Stimulated activated CD4-positive, alpha-beta T cell treated with anti-CD3 and anti-CD28 coated beads, TNF-alpha, amount 100 ng/mL, for 1 hour (primary cell): ENCODE measurements around the gene HSD17B3.
"Not testable (repeated sequence)": the region's sequence is repeated elsewhere in the genome, so short reads cannot be mapped to it uniquely, and the experiment has no call there.

Source experiments
- DNase-seq, 3 donors: peaks; one replicate each; pipeline ENCODE4 v3.0.0-alpha.2; 2020; ENCODE audit warnings: low read depth in 3 of 3, low spot score in 1 of 3

Gene HSD17B3

GRCh38 chr9:96309850-96310249, 7.9 kb upstream of the HSD17B3 start:
- no peak for DNase-seq

DNA sequence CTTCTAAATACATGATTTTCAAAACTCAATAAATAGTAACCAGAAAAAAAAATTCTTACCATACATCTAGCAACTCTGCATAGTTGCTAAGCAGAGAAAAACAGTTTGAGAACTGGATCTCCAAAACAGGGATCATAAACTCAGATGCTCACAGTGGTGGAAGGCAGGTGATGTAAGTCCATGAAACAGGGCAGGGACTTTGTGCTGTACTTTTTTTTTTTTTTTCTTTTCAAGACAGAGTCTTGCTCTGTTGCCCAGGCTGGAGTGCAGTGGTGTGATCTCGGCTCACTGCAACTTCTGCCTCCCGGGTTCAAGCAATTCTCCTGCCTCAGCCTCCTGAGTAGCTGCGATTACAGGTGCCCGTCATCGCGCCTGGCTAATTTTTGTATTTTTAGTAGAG, 5.0 kb upstream of the HSD17B3 start:
- DNase-seq: not testable (repeated sequence)

GRCh38 chr9:96305171-96305570, 3.2 kb upstream of the HSD17B3 start:
- DNase-seq: no peak

- DNase-seq: no peak
Measured at GRCh38 chr9:96304230-96304629, 2.3 kb upstream of the HSD17B3 start.

GRCh38 chr9:96299823-96300222, 2.2 kb downstream of the HSD17B3 start:
- DNase-seq: no peak

GRCh38 chr9:96294159-96294545, 7.8 kb downstream of the HSD17B3 start:
- no peak for DNase-seq

- no peak for DNase-seq
Measured at GRCh38 chr9:96293498-96294158, 8.3 kb downstream of the HSD17B3 start.

- DNase-seq: no peak
Measured at GRCh38 chr9:96289392-96289791, 12.6 kb downstream of the HSD17B3 start.

- no peak for DNase-seq
Measured at GRCh38 chr9:96281641-96282040, 20.3 kb downstream of the HSD17B3 start.

- no peak for DNase-seq
Measured at GRCh38 chr9:96279932-96280331, 22.0 kb downstream of the HSD17B3 start.

DNA sequence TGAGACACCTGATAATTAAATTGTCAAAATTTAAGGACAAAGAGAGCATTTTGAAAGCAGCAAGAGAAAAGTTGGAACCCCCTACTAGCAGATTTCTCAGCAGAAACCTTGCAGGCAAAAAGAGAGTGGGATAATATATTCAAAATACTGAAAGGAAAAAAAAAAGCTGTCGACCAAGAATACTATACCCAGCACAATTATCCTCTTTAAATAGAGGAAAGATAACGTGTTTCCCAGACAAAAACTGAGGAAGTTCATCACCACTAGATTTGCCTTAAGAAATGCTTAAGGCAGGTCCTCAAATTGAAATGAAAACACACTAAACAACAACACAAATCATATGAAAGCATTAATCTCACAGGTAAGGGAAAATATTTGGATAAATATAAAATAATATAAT, 27.0 kb downstream of the HSD17B3 start:
- DNase-seq: no peak

DNA sequence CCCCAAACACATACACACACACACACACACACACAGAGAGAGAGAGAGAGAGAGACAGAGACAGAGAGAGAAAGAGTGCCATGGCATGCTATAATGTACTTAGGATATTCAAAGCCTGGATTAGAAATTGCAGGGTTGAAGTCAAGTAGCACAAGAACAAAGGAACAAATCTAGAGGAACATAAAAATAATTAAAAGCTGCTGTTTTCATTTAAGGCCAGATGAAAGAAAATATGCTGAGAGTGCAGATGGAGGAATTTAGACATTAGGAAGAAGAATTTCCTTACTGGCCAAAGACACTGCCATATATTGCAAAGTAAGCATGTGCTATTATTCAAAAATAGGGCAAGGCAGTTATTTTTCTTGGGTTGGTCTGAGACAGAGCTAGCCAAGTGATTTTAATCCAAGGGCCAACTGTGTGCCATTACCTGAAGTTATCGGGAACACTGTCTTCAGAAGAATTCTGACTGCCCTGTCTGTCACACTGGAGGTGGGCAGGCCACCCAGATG, 31.7 kb downstream of the HSD17B3 start:
- no peak for DNase-seq

GRCh38 chr9:96258967-96259366, 43.0 kb downstream of the HSD17B3 start:
- no peak for DNase-seq

GRCh38 chr9:96256800-96257199, 45.2 kb downstream of the HSD17B3 start:
- no peak for DNase-seq

- no peak for DNase-seq
Measured at GRCh38 chr9:96255698-96256097, 46.3 kb downstream of the HSD17B3 start.

DNA sequence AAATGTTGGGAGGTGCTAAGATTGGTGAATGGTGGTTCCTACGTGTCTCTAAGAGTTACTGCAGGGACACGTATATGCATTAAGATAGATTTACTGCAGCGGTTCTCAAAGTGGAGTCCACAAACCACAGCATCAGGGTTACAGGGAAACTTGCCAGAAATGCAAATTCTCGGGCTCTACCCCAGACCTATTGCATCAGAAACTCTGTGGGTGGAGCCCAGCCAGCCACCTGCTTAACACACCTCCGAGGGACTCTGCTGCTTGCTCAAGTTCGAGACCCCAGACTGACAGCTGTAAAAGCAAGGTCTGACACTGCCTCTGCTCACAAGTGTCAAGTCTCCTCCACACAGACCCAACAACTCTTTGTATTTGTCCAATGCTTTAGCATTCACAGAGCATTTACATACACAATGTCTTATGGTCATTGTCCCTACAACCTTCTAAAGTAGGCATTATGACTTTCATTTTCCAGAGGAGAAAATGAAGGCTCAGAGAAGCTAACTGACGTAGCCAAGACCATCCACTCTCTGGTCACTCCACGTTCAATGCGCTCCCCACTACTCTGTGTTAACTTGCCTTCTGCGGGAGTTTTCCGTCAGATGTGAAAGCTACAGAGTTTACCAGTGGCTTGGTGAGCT, 48.8 kb downstream of the HSD17B3 start:
- no peak for DNase-seq

GRCh38 chr9:96251451-96251850, 50.5 kb downstream of the HSD17B3 start:
- no peak for DNase-seq

DNA sequence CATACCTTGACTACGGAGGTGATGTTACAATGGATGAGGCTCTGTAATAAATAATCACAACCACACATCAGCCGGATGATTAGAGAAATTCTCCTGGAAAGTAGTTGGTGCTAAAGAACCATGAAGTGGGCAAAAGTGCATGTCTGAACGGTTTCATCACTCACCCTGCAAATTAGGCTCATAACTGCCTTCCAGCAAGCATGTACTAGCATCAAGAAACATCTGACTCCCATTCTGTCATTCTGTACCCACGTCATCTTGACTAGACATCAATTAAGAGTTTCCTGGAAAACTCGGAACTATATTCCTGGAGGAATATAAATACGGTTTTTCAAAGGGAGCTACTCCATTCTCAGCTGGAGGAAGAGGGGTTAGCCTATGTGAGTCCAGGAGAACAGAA, 52.2 kb downstream of the HSD17B3 start:
- no peak for DNase-seq

- no peak for DNase-seq
Measured at GRCh38 chr9:96246267-96246671, 55.7 kb downstream of the HSD17B3 start.

DNA sequence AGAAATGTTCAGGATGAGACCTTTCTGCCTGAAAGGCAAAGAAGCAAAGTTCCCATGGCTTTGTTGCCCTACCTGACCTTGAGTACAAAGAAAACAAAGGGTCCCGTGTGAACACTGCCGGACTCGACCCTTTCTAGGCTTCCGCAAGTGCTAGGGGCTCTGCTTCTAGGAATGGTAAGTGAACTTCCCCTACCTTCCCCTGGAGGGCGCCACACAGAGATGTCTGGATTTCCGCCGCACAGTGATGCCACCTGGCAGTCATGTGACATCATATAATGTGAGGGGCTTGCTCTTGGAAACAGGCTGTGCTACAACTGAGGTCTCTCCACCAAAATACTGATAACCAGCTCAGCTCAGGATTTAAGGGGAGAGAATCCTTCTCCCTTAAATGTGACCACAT, 56.6 kb downstream of the HSD17B3 start:
- no peak for DNase-seq

GRCh38 chr9:96243778-96244177, 58.2 kb downstream of the HSD17B3 start:
- no peak for DNase-seq

- DNase-seq: no peak
Measured at GRCh38 chr9:96242811-96243210, 59.2 kb downstream of the HSD17B3 start.

DNA sequence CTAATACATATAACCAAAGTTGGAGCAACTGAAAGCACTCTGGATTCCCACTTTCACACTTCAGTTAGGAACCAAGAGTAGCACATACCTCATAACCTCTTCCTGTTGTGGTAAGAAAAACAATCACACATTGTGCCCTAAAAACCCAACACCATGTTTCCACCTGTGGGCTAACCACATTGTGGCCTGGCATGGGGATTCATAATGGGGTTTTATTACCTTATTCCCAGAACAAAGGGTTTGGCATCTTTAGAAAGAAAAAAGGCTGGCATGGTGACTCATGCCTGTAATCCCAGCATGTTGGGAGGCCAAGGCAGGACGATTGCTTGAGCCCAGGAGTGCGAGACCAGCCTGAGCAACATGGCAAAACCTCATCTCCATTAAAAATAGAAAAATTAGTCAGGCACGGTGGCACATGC, 60.6 kb downstream of the HSD17B3 start:
- DNase-seq: no peak
